ENCODE data around the gene MYLK3.

- TF ChIP-seq POLR2A (IDR thresholded peaks at IDR 0.05) (no peak), EP300 (IDR thresholded peaks at IDR 0.05) (no peak)
- TF ChIP-seq, protein P1, sequence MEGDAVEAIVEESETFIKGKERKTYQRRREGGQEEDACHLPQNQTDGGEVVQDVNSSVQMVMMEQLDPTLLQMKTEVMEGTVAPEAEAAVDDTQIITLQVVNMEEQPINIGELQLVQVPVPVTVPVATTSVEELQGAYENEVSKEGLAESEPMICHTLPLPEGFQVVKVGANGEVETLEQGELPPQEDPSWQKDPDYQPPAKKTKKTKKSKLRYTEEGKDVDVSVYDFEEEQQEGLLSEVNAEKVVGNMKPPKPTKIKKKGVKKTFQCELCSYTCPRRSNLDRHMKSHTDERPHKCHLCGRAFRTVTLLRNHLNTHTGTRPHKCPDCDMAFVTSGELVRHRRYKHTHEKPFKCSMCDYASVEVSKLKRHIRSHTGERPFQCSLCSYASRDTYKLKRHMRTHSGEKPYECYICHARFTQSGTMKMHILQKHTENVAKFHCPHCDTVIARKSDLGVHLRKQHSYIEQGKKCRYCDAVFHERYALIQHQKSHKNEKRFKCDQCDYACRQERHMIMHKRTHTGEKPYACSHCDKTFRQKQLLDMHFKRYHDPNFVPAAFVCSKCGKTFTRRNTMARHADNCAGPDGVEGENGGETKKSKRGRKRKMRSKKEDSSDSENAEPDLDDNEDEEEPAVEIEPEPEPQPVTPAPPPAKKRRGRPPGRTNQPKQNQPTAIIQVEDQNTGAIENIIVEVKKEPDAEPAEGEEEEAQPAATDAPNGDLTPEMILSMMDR (IDR thresholded peaks at IDR 0.05) = no peak
These were observed 3.2 kb upstream of the MYLK3 start for GRCh38 chr16:46751381-46751780.
